HG03060 (cell line): ENCODE measurements around the gene ARHGEF28.

Experiments used
- ATAC-seq: cut with Tn5 transposase; IDR thresholded peaks from one replicate; pipeline ENCODE4 v1.9.1; 2021; ENCODE audit warnings: low read depth, moderate number of reproducible peaks; ENCODE audit not compliant: unreplicated experiment

The ARHGEF28 gene

GRCh38 chr5:73828465-73828864 is 202.5 kb downstream of the ARHGEF28 start:
- ATAC-seq: no peak

GRCh38 chr5:73830646-73831045 is 204.7 kb downstream of the ARHGEF28 start:
- no peak for ATAC-seq

- no peak for ATAC-seq
These were observed 205.1 kb downstream of the ARHGEF28 start for GRCh38 chr5:73831066-73831465.

GRCh38 chr5:73834693-73835092 is 208.7 kb downstream of the ARHGEF28 start:
- no peak for ATAC-seq

GRCh38 chr5:73835726-73836125 is 209.7 kb downstream of the ARHGEF28 start:
- no peak for ATAC-seq

- no peak for ATAC-seq
These were observed 210.6 kb downstream of the ARHGEF28 start for GRCh38 chr5:73836607-73837006.

- ATAC-seq: no peak
These were observed 212.9 kb downstream of the ARHGEF28 start for GRCh38 chr5:73838901-73839300.

GRCh38 chr5:73841641-73842040 is 215.6 kb downstream of the ARHGEF28 start:
- no peak for ATAC-seq

- ATAC-seq: no peak
These were observed 218.2 kb downstream of the ARHGEF28 start for GRCh38 chr5:73844165-73844564.

- no peak for ATAC-seq
These were observed 225.6 kb downstream of the ARHGEF28 start for GRCh38 chr5:73851471-73852181.

GRCh38 chr5:73853091-73853490 is 227.1 kb downstream of the ARHGEF28 start:
- no peak for ATAC-seq

GRCh38 chr5:73856997-73857396 is 231.0 kb downstream of the ARHGEF28 start:
- ATAC-seq: no peak

- no peak for ATAC-seq
These were observed 231.4 kb downstream of the ARHGEF28 start for GRCh38 chr5:73857446-73857845.

GRCh38 chr5:73858054-73858453 is 232.1 kb downstream of the ARHGEF28 start:
- ATAC-seq: no peak

- no peak for ATAC-seq
These were observed 232.8 kb downstream of the ARHGEF28 start for GRCh38 chr5:73858776-73859175.

- ATAC-seq: no peak
These were observed 233.7 kb downstream of the ARHGEF28 start for GRCh38 chr5:73859696-73860095.

GRCh38 chr5:73861313-73861988 is 235.5 kb downstream of the ARHGEF28 start:
- ATAC-seq: no peak

GRCh38 chr5:73862796-73863195 is 236.8 kb downstream of the ARHGEF28 start:
- ATAC-seq: no peak

GRCh38 chr5:73863876-73864275 is 237.9 kb downstream of the ARHGEF28 start:
- ATAC-seq: no peak

GRCh38 chr5:73865315-73865714 is 239.3 kb downstream of the ARHGEF28 start:
- no peak for ATAC-seq

- ATAC-seq: no peak
These were observed 241.6 kb downstream of the ARHGEF28 start for GRCh38 chr5:73867345-73868335.
